Astrocyte of the cerebellum (primary cell): Measurements from ENCODE around the gene IDH3A.
"Not testable (repeated sequence)": the region's sequence is repeated elsewhere in the genome, so short reads cannot be mapped to it uniquely, and the experiment has no call there.

Source experiments
- DNase-seq: peaks from one replicate; pipeline ENCODE4 v3.0.0-alpha.2; 2011; ENCODE audit warnings: low read depth
- H3K4me3 ChIP-seq: 2 replicates; pipeline ENCODE4 v1.5.1; 2011; ENCODE audit warnings: mild to moderate bottlenecking, low read depth, low read length, moderate library complexity
- CTCF ChIP-seq: IDR thresholded peaks from 2 replicates; pipeline ENCODE4 v1.5.1; 2012; ENCODE audit warnings: low read length, low read depth, moderate library complexity, mild to moderate bottlenecking; ENCODE audit errors: missing control alignments
- in situ Hi-C: cut with HindIII; loops from 2 replicates; pipeline ENCODE4 v1.10.0; 2017; ENCODE audit warnings: low sequenced_read_pairs

Gene IDH3A

GRCh38 chr15:78140292-78140691, 8.9 kb upstream of the IDH3A start:
- DNase-seq, result no peak
- in situ Hi-C loops, result no loop called here
- no peak for TF ChIP-seq CTCF
- H3K4me3 ChIP-seq, result no peak overlapping the region

- H3K4me3 ChIP-seq, result no peak overlapping the region
- DNase-seq, result no peak
- in situ Hi-C loops, result no loop called here
- no peak for TF ChIP-seq CTCF
Measured at GRCh38 chr15:78142332-78142731, 6.8 kb upstream of the IDH3A start.

GRCh38 chr15:78146425-78147154, 2.6 kb upstream of the IDH3A start:
- in situ Hi-C loops, result no loop called here
- H3K4me3 ChIP-seq, result no peak overlapping the region
- no peak for TF ChIP-seq CTCF
- no peak for DNase-seq

GRCh38 chr15:78147566-78147965, 1.6 kb upstream of the IDH3A start:
- no peak overlapping the region for H3K4me3 ChIP-seq
- in situ Hi-C loops, result no loop called here
- DNase-seq, result no peak
- TF ChIP-seq CTCF, result no peak

GRCh38 chr15:78148392-78149067, 632 bp upstream of the IDH3A start:
- in situ Hi-C loops, result no loop called here
- peak overlapping the region; percentile 63 for H3K4me3 ChIP-seq
- TF ChIP-seq CTCF, result no peak
- no peak for DNase-seq

- H3K4me3 ChIP-seq, result peak overlapping the region; percentile 63
- in situ Hi-C loops, result no loop called here
- no peak for TF ChIP-seq CTCF
- DNase-seq, result no peak
Measured at GRCh38 chr15:78149805-78150751, 916 bp downstream of the IDH3A start.

GRCh38 chr15:78151075-78151474, 1.9 kb downstream of the IDH3A start:
- H3K4me3 ChIP-seq, in situ Hi-C loops, DNase-seq: not testable (repeated sequence)
